Neuron (in vitro differentiated cells): Measurements from ENCODE around the gene SPRED1.

Experiments
- H2AFZ ChIP-seq: one replicate; pipeline ENCODE4 v1.6.1; 2013; ENCODE audit warnings: low read depth, mild to moderate bottlenecking, inconsistent platforms, low read length, moderate library complexity
- H3K27me3 ChIP-seq: one replicate; pipeline ENCODE4 v1.6.1; 2013; ENCODE audit warnings: low read length; ENCODE audit not compliant: insufficient read depth
- H3K36me3 ChIP-seq: one replicate; pipeline ENCODE4 v1.6.1; 2013; ENCODE audit warnings: low read length; ENCODE audit not compliant: insufficient read depth
- H3K4me1 ChIP-seq: one replicate; pipeline ENCODE4 v1.6.1; 2013; ENCODE audit warnings: low read length; ENCODE audit not compliant: insufficient read depth
- H3K4me3 ChIP-seq: 2 replicates; pipeline ENCODE4 v1.5.1; 2013; ENCODE audit warnings: mild to moderate bottlenecking, low read length, moderate library complexity
- H3K9me3 ChIP-seq: one replicate; pipeline ENCODE4 v1.6.1; 2013; ENCODE audit warnings: low read length

The SPRED1 gene

GRCh38 chr15:38351466-38351865, 98.8 kb downstream of the SPRED1 start:
- no peaks in the 10 kb centered on the region for H3K4me1 ChIP-seq
- no peaks in the 10 kb centered on the region for H3K9me3 ChIP-seq
- H3K4me3 ChIP-seq = no peak overlapping the region
- no peaks in the 10 kb centered on the region for H3K27me3 ChIP-seq
- no peak overlapping the region for H2AFZ ChIP-seq
- peaks cover 32% of the 10 kb centered on the region for H3K36me3 ChIP-seq

- no peak overlapping the region for H3K4me3 ChIP-seq
- no peaks in the 10 kb centered on the region for H3K4me1 ChIP-seq
- peaks cover 25% of the 10 kb centered on the region for H3K36me3 ChIP-seq
- H3K9me3 ChIP-seq = no peaks in the 10 kb centered on the region
- H2AFZ ChIP-seq = no peak overlapping the region
- H3K27me3 ChIP-seq = no peaks in the 10 kb centered on the region
Observed at GRCh38 chr15:38354315-38354929, 101.8 kb downstream of the SPRED1 start.

- Histone ChIP-seq H3K27me3 (no peaks in the 10 kb centered on the region), H2AFZ (no peak overlapping the region), H3K9me3 (no peaks in the 10 kb centered on the region), H3K4me1 (no peaks in the 10 kb centered on the region), H3K36me3 (no peaks in the 10 kb centered on the region), H3K4me3 (no peak overlapping the region)
Observed at GRCh38 chr15:38362355-38362754, 109.7 kb downstream of the SPRED1 start.

GRCh38 chr15:38367476-38367875, 114.8 kb downstream of the SPRED1 start:
- no peaks in the 10 kb centered on the region for H3K36me3 ChIP-seq
- no peaks in the 10 kb centered on the region for H3K9me3 ChIP-seq

GRCh38 chr15:38369936-38370478, 117.4 kb downstream of the SPRED1 start:
- Histone ChIP-seq H3K4me3 (no peak overlapping the region), H3K27me3 (no peaks in the 10 kb centered on the region), H3K36me3 (no peaks in the 10 kb centered on the region), H3K4me1 (no peaks in the 10 kb centered on the region), H2AFZ (no peak overlapping the region), H3K9me3 (no peaks in the 10 kb centered on the region)

More at GRCh38 chr15:38367476-38367875, 114.8 kb downstream of the SPRED1 start:
- Histone ChIP-seq H3K4me1 (no peaks in the 10 kb centered on the region), H2AFZ (no peak overlapping the region), H3K4me3 (no peak overlapping the region), H3K27me3 (no peaks in the 10 kb centered on the region)

GRCh38 chr15:38373016-38373415, 120.4 kb downstream of the SPRED1 start:
- no peak overlapping the region for H3K4me3 ChIP-seq
- H3K4me1 ChIP-seq = peaks cover 2% of the 10 kb centered on the region
- no peaks in the 10 kb centered on the region for H3K27me3 ChIP-seq

GRCh38 chr15:38374029-38374428, 121.4 kb downstream of the SPRED1 start:
- no peaks in the 10 kb centered on the region for H3K27me3 ChIP-seq
- H3K4me3 ChIP-seq = no peak overlapping the region
- no peaks in the 10 kb centered on the region for H3K9me3 ChIP-seq
- no peaks in the 10 kb centered on the region for H3K36me3 ChIP-seq
- no peak overlapping the region for H2AFZ ChIP-seq
- H3K4me1 ChIP-seq = peaks cover 4% of the 10 kb centered on the region

More at GRCh38 chr15:38373016-38373415, 120.4 kb downstream of the SPRED1 start:
- H3K36me3 ChIP-seq = no peaks in the 10 kb centered on the region
- no peaks in the 10 kb centered on the region for H3K9me3 ChIP-seq
- no peak overlapping the region for H2AFZ ChIP-seq

- H3K36me3 ChIP-seq = no peaks in the 10 kb centered on the region
- no peak overlapping the region for H2AFZ ChIP-seq
- H3K9me3 ChIP-seq = no peaks in the 10 kb centered on the region
Observed at GRCh38 chr15:38374556-38374955, 121.9 kb downstream of the SPRED1 start.

GRCh38 chr15:38376081-38376480, 123.4 kb downstream of the SPRED1 start:
- Histone ChIP-seq H2AFZ (no peak overlapping the region), H3K4me1 (peaks cover 4% of the 10 kb centered on the region), H3K36me3 (no peaks in the 10 kb centered on the region), H3K27me3 (no peaks in the 10 kb centered on the region), H3K9me3 (no peaks in the 10 kb centered on the region), H3K4me3 (no peak overlapping the region)

More at GRCh38 chr15:38374556-38374955, 121.9 kb downstream of the SPRED1 start:
- H3K27me3 ChIP-seq = no peaks in the 10 kb centered on the region
- no peak overlapping the region for H3K4me3 ChIP-seq
- peaks cover 4% of the 10 kb centered on the region for H3K4me1 ChIP-seq

GRCh38 chr15:38377636-38378035, 125.0 kb downstream of the SPRED1 start:
- Histone ChIP-seq H3K27me3 (no peaks in the 10 kb centered on the region), H3K4me1 (peaks cover 4% of the 10 kb centered on the region), H3K36me3 (no peaks in the 10 kb centered on the region), H2AFZ (no peak overlapping the region), H3K4me3 (no peak overlapping the region), H3K9me3 (no peaks in the 10 kb centered on the region)

GRCh38 chr15:38378161-38378560, 125.5 kb downstream of the SPRED1 start:
- no peaks in the 10 kb centered on the region for H3K9me3 ChIP-seq
- H3K4me3 ChIP-seq = no peak overlapping the region
- peaks cover 4% of the 10 kb centered on the region for H3K4me1 ChIP-seq
- H3K36me3 ChIP-seq = no peaks in the 10 kb centered on the region
- H3K27me3 ChIP-seq = no peaks in the 10 kb centered on the region
- H2AFZ ChIP-seq = peak overlapping the region; percentile 23

GRCh38 chr15:38389924-38390542, 137.4 kb downstream of the SPRED1 start:
- H3K9me3 ChIP-seq = no peaks in the 10 kb centered on the region
- H3K4me3 ChIP-seq = no peak overlapping the region
- H3K36me3 ChIP-seq = no peaks in the 10 kb centered on the region
- no peak overlapping the region for H2AFZ ChIP-seq
- H3K4me1 ChIP-seq = no peaks in the 10 kb centered on the region
- no peaks in the 10 kb centered on the region for H3K27me3 ChIP-seq

- Histone ChIP-seq H3K9me3 (no peaks in the 10 kb centered on the region), H3K36me3 (no peaks in the 10 kb centered on the region), H3K4me1 (no peaks in the 10 kb centered on the region), H2AFZ (no peak overlapping the region), H3K4me3 (no peak overlapping the region), H3K27me3 (no peaks in the 10 kb centered on the region)
Observed at GRCh38 chr15:38391191-38391590, 138.6 kb downstream of the SPRED1 start.
